Measurements from ENCODE around the gene ZCCHC7.

Gene ZCCHC7

DNA sequence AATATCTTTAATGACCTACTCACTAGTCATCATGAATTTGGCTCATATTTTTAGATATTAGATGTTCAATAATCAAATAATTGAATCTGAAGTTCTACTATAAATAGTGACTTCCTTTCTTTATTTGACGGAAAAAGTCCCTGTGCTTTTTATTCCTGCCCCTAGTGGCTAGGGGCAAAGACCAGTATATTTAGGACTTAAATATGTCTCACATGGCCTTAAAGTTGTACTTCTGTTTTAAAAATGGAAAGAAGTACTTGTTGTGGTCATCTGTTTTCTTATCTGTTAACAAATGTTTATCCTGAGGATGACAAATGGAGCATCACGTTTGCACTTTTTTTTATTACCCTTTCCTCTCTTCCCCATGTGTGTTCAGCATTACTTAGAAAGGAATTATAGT lies 212.9 kb downstream of the ZCCHC7 start:
- no peak for DNase-seq (ENCODE audit: low spot score)
- TF ChIP-seq, protein P1, sequence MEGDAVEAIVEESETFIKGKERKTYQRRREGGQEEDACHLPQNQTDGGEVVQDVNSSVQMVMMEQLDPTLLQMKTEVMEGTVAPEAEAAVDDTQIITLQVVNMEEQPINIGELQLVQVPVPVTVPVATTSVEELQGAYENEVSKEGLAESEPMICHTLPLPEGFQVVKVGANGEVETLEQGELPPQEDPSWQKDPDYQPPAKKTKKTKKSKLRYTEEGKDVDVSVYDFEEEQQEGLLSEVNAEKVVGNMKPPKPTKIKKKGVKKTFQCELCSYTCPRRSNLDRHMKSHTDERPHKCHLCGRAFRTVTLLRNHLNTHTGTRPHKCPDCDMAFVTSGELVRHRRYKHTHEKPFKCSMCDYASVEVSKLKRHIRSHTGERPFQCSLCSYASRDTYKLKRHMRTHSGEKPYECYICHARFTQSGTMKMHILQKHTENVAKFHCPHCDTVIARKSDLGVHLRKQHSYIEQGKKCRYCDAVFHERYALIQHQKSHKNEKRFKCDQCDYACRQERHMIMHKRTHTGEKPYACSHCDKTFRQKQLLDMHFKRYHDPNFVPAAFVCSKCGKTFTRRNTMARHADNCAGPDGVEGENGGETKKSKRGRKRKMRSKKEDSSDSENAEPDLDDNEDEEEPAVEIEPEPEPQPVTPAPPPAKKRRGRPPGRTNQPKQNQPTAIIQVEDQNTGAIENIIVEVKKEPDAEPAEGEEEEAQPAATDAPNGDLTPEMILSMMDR (IDR thresholded peaks at IDR 0.05; ENCODE audit: extremely low read depth, insufficient read depth, missing control alignments): peak; percentile 27
- in situ Hi-C loops (cut with MboI; ENCODE audit: low pct_unique_long_range_greater_than_20kb, low sequenced_read_pairs, unreplicated experiment): no loop called here

DNA sequence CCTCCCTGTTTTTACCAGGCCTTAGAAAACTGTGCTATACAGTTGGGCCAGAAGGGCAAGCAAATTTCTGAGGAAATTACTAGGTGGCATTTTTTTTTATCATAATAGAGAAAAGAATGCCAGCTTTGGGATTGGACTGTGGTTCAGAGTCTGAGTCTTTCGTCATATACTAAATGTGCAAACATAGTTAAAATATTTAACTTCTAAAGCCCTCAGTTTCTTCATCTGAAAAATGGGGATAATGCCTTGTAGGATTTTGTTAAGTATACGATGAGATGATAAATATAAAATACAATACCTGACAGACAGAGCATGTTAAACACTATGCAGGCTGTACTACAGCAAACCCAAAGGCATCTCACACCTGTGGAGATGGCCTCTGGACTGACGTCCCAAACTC lies 214.9 kb downstream of the ZCCHC7 start:
- DNase-seq (ENCODE audit: low spot score): no peak
- TF ChIP-seq, protein P1 (IDR thresholded peaks at IDR 0.05; ENCODE audit: extremely low read depth, insufficient read depth, missing control alignments): no peak
- in situ Hi-C loops (cut with MboI; ENCODE audit: low pct_unique_long_range_greater_than_20kb, low sequenced_read_pairs, unreplicated experiment): no loop called here

DNA sequence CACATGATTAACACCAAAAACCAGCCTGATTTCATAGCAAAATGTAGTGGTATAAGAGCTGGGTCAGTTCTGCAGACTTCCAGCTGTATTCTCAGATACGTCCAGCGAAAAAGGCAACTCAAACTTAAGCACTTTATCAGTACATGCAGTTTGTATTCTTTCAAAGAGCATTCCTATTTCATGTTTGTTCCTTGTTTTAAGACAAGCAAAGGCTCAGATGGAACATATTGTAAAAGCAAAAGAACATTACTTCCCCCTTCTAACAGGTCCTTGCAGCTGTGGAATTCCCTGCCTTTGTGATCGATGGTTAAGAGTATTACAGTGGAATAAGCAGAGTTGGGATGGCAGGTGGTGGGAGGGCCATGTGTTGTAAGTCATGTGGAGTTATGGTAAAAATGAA lies 215.8 kb downstream of the ZCCHC7 start:
- no peak for DNase-seq (ENCODE audit: low spot score)
- in situ Hi-C loops (cut with MboI; ENCODE audit: low pct_unique_long_range_greater_than_20kb, low sequenced_read_pairs, unreplicated experiment): no loop called here
- TF ChIP-seq, protein P1 (IDR thresholded peaks at IDR 0.05; ENCODE audit: extremely low read depth, insufficient read depth, missing control alignments): no peak

DNA sequence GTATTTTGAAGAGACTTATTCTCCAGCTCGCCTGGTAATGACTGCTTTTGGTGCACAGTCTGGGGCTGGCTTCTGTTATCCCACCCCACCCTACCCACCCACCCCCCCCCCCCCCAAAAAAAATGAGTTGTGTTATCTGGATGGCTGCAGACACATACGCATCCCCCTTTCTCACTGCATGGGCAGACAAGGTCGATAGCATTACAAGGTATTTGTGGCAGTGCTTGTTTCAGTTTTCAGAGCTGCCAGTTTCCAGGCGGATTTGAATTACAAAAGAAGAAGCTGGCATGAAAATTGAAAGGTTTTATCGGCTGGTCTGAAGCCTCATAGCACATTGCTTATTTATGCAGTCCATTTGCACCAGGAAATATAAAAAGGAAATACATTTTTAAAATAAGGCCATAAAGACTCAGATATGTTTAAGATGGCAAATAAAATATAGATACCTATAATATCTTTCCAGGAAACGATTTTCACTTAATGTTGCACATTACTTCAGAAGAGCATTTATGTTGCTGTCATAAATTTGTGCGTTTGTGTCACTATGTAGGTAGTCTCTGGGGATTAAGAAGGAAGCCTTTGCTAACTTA lies 217.0 kb downstream of the ZCCHC7 start:
- DNase-seq (ENCODE audit: low spot score): no peak
- in situ Hi-C loops (cut with MboI; ENCODE audit: low pct_unique_long_range_greater_than_20kb, low sequenced_read_pairs, unreplicated experiment): no loop called here
- TF ChIP-seq, protein P1 (IDR thresholded peaks at IDR 0.05; ENCODE audit: extremely low read depth, insufficient read depth, missing control alignments): no peak

DNA sequence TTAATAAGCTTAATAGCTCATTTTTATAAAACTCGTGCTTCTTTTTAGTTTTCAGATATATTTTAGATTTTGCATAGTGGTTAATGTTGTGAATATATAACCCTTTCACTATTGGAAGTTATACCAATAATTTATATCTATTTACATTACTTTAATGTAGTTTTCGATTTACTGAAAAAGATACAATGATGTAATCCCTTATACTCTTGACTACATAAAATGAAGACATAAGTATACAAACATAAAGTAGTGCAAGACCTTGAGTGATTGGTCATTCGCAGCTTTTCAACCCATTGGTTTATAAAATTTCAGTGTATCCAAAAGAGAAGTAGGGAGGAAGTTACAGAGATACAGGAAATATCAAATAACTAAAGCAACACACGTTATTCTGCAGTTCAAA lies 217.8 kb downstream of the ZCCHC7 start:
- no peak for DNase-seq (ENCODE audit: low spot score)
- TF ChIP-seq, protein P1 (IDR thresholded peaks at IDR 0.05; ENCODE audit: extremely low read depth, insufficient read depth, missing control alignments): no peak
- in situ Hi-C loops (cut with MboI; ENCODE audit: low pct_unique_long_range_greater_than_20kb, low sequenced_read_pairs, unreplicated experiment): no loop called here

DNA sequence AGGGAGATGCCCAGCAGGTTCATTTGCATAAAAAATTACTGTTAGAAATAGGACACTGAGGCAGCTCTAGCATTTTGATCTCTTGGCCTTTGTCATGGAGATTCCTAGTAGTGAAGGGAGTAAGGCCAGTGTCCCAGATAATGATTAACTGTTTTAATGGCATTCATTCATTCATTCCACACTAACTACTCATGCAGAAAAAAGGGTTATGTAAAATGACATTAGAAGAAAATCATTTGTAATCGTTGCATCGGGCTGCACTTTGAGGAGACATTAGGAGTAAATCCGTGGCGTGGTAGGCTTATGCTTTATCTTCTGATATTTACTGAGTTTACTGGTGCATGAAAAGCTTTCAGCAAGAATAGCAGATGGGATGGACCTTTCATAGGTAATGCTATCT lies 219.5 kb downstream of the ZCCHC7 start:
- DNase-seq (ENCODE audit: low spot score): no peak
- in situ Hi-C loops (cut with MboI; ENCODE audit: low pct_unique_long_range_greater_than_20kb, low sequenced_read_pairs, unreplicated experiment): no loop called here
- TF ChIP-seq, protein P1 (IDR thresholded peaks at IDR 0.05; ENCODE audit: extremely low read depth, insufficient read depth, missing control alignments): no peak

DNA sequence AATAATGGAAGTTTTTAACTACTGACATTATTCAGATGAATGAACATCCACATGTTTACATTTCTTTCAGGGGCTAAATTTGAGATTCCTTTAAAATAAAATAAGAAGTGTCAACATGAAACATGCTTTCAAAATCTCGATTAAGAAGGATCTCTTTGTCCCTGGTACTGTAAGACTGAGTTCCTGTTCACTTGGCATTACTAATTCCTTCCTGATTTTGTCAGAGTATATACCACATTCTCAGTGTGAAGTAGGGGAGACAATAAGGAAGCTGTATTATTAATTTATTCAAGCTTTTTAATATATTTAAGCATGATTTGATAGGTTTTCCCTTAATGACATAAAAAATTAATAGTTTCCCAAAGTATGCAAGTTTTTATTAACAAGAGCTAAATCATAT lies 220.6 kb downstream of the ZCCHC7 start:
- TF ChIP-seq, protein P1 (IDR thresholded peaks at IDR 0.05; ENCODE audit: extremely low read depth, insufficient read depth, missing control alignments): no peak
- no peak for DNase-seq (ENCODE audit: low spot score)
- in situ Hi-C loops (cut with MboI; ENCODE audit: low pct_unique_long_range_greater_than_20kb, low sequenced_read_pairs, unreplicated experiment): no loop called here
